Neural progenitor cell (in vitro differentiated cells): Measurements from ENCODE around the gene PALS1.

ENCODE experiments used
- EZH2 ChIP-seq: fragments of 200-600 bp; sonication (generic); IDR thresholded peaks from 2 replicates; pipeline ENCODE4 v1.6.1; 2017; ENCODE audit warnings: antibody characterized with exemption, mild to moderate bottlenecking, moderate library complexity
- EZH2phosphoT487 ChIP-seq: fragments of 200-600 bp; sonication (generic); IDR thresholded peaks from 2 replicates; pipeline ENCODE4 v1.6.1; 2017; ENCODE audit warnings: antibody characterized with exemption
- TF ChIP-seq, protein P1 (sequence below): fragments of 200-600 bp; sonication (generic); IDR thresholded peaks from 2 replicates; pipeline ENCODE4 v1.5.1; 2017; ENCODE audit warnings: antibody characterized with exemption, mild to moderate bottlenecking

DNA sequence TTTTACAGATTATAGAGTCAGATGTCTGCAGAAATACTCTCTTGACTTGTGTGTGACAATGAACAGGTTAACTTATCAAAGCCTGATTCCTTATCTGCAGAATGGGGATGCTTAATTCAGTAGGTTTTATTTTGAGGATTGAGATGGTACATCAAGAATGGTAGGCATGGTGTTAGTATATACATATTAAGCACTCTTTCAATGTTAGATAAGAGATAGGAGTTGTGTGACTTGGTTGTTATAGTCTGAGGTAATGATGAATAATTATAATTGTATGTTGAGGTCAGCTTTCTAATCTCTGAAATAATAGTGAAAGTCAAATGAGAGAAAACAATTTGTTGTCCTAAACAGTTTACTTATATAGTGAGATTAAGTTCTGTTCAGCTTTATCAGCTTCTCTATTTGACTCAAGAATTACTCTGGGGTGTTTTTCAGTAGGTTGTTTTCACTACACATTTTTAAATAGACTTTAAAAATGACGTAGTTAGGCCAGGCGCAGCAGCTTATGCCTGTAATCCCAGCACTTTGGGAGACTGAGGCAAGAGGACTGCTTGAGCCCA lies 11.9 kb downstream of the PALS1 start:
- TF ChIP-seq, protein P1, sequence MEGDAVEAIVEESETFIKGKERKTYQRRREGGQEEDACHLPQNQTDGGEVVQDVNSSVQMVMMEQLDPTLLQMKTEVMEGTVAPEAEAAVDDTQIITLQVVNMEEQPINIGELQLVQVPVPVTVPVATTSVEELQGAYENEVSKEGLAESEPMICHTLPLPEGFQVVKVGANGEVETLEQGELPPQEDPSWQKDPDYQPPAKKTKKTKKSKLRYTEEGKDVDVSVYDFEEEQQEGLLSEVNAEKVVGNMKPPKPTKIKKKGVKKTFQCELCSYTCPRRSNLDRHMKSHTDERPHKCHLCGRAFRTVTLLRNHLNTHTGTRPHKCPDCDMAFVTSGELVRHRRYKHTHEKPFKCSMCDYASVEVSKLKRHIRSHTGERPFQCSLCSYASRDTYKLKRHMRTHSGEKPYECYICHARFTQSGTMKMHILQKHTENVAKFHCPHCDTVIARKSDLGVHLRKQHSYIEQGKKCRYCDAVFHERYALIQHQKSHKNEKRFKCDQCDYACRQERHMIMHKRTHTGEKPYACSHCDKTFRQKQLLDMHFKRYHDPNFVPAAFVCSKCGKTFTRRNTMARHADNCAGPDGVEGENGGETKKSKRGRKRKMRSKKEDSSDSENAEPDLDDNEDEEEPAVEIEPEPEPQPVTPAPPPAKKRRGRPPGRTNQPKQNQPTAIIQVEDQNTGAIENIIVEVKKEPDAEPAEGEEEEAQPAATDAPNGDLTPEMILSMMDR, result no peak
- TF ChIP-seq EZH2 (no peak), EZH2phosphoT487 (no peak)
